Measurements from ENCODE around the gene VPS51. TPM values are rescaled to one million over a fixed set of nuclear protein-coding genes. Genes with fewer than 3 reads are reported as not detected.
A peak's percentile ranks its signal among the peaks of the same experiment; 100 is the strongest.

Gene VPS51
- total and polyA plus RNA-seq, 2 of the 13 experiments (the other 11 are each of a cell fraction or from before 2014, with no cell fraction given): 76.3 to 90.6 TPM

DNA sequence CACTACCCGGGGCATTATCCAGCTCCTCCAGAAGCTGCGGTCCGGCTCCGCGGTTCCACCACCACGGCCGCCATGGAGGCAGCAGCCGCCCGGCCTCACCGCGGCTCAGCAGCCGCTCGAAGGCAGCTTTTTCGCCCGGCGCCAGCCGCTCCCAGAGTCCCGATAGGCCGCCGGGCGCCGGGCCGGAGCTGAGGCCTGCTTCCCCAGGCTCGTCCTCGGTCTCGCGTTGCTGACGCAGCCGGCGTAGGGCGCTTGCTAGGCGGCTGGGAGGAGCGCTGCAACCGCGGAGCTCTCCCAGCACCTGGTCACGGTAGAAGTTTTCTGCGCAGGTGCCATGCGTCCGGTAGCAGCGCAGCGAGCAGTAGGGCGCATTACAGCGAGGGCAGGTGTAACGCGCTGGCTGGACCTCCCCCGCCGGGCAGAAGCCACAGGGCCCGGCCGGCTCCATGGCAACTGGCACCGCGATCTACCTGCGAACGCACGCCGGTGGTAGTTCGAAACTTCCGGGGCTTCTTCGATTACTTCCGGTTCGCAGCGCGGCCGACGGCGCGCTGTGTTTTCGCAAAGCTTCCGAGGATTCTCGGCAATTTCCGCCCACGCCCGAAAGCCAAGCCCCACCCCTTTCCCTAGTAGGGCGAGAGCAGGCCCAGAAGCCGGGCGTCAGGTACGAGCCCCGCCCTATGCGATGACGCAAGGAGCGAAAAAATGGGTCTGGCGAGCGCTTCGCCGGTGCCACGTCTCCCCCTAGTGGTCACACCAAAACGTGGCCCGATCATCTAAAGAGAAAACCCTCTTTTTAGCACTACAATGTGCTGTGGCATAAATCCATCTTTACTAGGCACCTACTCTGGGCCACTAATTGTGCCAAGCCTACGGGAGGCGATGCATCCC is 21.4 kb downstream of the VPS51 start, which contains the start of gene ZNHIT2 (continued):
- TF ChIP-seq, protein P1, sequence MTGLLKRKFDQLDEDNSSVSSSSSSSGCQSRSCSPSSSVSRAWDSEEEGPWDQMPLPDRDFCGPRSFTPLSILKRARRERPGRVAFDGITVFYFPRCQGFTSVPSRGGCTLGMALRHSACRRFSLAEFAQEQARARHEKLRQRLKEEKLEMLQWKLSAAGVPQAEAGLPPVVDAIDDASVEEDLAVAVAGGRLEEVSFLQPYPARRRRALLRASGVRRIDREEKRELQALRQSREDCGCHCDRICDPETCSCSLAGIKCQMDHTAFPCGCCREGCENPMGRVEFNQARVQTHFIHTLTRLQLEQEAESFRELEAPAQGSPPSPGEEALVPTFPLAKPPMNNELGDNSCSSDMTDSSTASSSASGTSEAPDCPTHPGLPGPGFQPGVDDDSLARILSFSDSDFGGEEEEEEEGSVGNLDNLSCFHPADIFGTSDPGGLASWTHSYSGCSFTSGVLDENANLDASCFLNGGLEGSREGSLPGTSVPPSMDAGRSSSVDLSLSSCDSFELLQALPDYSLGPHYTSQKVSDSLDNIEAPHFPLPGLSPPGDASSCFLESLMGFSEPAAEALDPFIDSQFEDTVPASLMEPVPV (CRISPR knock-in tag; IDR thresholded peaks at IDR 0.05): no peak
- TF ChIP-seq SIN3A (IDR thresholded peaks at IDR 0.05; ENCODE audit: borderline replicate concordance, low read depth, low read length) (peak; percentile 83; the same call in 1 of the 2 replicates), SMAD1 (CRISPR knock-in tag; IDR thresholded peaks at IDR 0.05; ENCODE audit: borderline replicate concordance, low read depth) (no peak), ZNF550 (CRISPR knock-in tag; IDR thresholded peaks at IDR 0.05; ENCODE audit: borderline replicate concordance) (no peak), ZNF768 (CRISPR knock-in tag; IDR thresholded peaks at IDR 0.05) (peak; percentile 27; the same call in 1 of the 2 replicates), ZNF441 (CRISPR knock-in tag; IDR thresholded peaks at IDR 0.05; ENCODE audit: borderline replicate concordance) (no peak), ZNF678 (CRISPR knock-in tag; IDR thresholded peaks at IDR 0.05) (peak; percentile 41; the same call in 1 of the 2 replicates), ZNF460 (CRISPR knock-in tag; IDR thresholded peaks at IDR 0.05; ENCODE audit: borderline replicate concordance) (no peak; the same call in 1 of the 2 replicates), ZNF367 (CRISPR knock-in tag; IDR thresholded peaks at IDR 0.05; ENCODE audit: borderline replicate concordance) (no peak)
- TF ChIP-seq, protein P2, sequence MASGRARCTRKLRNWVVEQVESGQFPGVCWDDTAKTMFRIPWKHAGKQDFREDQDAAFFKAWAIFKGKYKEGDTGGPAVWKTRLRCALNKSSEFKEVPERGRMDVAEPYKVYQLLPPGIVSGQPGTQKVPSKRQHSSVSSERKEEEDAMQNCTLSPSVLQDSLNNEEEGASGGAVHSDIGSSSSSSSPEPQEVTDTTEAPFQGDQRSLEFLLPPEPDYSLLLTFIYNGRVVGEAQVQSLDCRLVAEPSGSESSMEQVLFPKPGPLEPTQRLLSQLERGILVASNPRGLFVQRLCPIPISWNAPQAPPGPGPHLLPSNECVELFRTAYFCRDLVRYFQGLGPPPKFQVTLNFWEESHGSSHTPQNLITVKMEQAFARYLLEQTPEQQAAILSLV (CRISPR knock-in tag; IDR thresholded peaks at IDR 0.05; ENCODE audit: borderline replicate concordance): 0 out of 2 replicates have a peak, but pooled peaks have one; percentile 4
- TF ChIP-seq, protein P3, sequence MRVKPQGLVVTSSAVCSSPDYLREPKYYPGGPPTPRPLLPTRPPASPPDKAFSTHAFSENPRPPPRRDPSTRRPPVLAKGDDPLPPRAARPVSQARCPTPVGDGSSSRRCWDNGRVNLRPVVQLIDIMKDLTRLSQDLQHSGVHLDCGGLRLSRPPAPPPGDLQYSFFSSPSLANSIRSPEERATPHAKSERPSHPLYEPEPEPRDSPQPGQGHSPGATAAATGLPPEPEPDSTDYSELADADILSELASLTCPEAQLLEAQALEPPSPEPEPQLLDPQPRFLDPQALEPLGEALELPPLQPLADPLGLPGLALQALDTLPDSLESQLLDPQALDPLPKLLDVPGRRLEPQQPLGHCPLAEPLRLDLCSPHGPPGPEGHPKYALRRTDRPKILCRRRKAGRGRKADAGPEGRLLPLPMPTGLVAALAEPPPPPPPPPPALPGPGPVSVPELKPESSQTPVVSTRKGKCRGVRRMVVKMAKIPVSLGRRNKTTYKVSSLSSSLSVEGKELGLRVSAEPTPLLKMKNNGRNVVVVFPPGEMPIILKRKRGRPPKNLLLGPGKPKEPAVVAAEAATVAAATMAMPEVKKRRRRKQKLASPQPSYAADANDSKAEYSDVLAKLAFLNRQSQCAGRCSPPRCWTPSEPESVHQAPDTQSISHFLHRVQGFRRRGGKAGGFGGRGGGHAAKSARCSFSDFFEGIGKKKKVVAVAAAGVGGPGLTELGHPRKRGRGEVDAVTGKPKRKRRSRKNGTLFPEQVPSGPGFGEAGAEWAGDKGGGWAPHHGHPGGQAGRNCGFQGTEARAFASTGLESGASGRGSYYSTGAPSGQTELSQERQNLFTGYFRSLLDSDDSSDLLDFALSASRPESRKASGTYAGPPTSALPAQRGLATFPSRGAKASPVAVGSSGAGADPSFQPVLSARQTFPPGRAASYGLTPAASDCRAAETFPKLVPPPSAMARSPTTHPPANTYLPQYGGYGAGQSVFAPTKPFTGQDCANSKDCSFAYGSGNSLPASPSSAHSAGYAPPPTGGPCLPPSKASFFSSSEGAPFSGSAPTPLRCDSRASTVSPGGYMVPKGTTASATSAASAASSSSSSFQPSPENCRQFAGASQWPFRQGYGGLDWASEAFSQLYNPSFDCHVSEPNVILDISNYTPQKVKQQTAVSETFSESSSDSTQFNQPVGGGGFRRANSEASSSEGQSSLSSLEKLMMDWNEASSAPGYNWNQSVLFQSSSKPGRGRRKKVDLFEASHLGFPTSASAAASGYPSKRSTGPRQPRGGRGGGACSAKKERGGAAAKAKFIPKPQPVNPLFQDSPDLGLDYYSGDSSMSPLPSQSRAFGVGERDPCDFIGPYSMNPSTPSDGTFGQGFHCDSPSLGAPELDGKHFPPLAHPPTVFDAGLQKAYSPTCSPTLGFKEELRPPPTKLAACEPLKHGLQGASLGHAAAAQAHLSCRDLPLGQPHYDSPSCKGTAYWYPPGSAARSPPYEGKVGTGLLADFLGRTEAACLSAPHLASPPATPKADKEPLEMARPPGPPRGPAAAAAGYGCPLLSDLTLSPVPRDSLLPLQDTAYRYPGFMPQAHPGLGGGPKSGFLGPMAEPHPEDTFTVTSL (CRISPR knock-in tag; IDR thresholded peaks at IDR 0.05; ENCODE audit: borderline replicate concordance): no peak
- TF ChIP-seq, protein P4, sequence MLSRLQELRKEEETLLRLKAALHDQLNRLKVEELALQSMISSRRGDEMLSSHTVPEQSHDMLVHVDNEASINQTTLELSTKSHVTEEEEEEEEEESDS (CRISPR knock-in tag; IDR thresholded peaks at IDR 0.05; ENCODE audit: borderline replicate concordance): no peak
- TF ChIP-seq, protein P5, sequence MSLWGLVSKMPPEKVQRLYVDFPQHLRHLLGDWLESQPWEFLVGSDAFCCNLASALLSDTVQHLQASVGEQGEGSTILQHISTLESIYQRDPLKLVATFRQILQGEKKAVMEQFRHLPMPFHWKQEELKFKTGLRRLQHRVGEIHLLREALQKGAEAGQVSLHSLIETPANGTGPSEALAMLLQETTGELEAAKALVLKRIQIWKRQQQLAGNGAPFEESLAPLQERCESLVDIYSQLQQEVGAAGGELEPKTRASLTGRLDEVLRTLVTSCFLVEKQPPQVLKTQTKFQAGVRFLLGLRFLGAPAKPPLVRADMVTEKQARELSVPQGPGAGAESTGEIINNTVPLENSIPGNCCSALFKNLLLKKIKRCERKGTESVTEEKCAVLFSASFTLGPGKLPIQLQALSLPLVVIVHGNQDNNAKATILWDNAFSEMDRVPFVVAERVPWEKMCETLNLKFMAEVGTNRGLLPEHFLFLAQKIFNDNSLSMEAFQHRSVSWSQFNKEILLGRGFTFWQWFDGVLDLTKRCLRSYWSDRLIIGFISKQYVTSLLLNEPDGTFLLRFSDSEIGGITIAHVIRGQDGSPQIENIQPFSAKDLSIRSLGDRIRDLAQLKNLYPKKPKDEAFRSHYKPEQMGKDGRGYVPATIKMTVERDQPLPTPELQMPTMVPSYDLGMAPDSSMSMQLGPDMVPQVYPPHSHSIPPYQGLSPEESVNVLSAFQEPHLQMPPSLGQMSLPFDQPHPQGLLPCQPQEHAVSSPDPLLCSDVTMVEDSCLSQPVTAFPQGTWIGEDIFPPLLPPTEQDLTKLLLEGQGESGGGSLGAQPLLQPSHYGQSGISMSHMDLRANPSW (CRISPR knock-in tag; IDR thresholded peaks at IDR 0.05; ENCODE audit: borderline replicate concordance): no peak
- TF ChIP-seq, protein P6, sequence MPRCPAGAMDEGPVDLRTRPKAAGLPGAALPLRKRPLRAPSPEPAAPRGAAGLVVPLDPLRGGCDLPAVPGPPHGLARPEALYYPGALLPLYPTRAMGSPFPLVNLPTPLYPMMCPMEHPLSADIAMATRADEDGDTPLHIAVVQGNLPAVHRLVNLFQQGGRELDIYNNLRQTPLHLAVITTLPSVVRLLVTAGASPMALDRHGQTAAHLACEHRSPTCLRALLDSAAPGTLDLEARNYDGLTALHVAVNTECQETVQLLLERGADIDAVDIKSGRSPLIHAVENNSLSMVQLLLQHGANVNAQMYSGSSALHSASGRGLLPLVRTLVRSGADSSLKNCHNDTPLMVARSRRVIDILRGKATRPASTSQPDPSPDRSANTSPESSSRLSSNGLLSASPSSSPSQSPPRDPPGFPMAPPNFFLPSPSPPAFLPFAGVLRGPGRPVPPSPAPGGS (CRISPR knock-in tag; IDR thresholded peaks at IDR 0.05): peak; percentile 39; the same call in 1 of the 2 replicates
